ENCODE data around the gene PTPRF.
"Not testable (repeated sequence)": the region's sequence is repeated elsewhere in the genome, so short reads cannot be mapped to it uniquely, and the experiment has no call there.

PTPRF gene
- 0.12 to 3.6 (median 0.62) reads per million in 18 experiments for total RNA-seq

- no peak for DNase-seq
Observed at GRCh38 chr1:43530483-43531106, at the start of gene PTPRF. TSS of gene PTPRF (plus strand) at chr1:43530883. CDS start at chr1:43545076, 14,193 bp downstream.

- no peak for DNase-seq
Observed at GRCh38 chr1:43481491-43481890, 49.2 kb upstream of the PTPRF start.

- no peak for DNase-seq
Observed at GRCh38 chr1:43482215-43482614, 48.5 kb upstream of the PTPRF start.

DNA sequence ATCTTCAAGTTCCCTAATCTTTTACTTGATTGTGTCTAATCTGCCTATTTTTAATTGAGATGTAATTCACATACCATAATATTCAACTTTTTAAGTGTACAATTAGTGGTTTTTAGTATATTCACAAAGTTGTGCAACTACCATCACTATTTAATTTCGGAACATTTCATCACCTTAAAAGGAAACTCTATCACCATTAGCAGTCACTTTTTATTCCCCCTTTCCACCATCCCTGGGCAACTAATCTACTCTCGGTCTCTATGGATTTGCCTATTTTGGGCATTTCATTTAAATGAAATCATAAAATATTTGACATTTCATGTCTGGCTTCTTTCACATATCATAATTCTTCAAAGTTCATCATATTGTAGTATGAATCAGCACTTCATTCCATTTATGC is 46.3 kb upstream of the PTPRF start:
- DNase-seq = no peak

DNA sequence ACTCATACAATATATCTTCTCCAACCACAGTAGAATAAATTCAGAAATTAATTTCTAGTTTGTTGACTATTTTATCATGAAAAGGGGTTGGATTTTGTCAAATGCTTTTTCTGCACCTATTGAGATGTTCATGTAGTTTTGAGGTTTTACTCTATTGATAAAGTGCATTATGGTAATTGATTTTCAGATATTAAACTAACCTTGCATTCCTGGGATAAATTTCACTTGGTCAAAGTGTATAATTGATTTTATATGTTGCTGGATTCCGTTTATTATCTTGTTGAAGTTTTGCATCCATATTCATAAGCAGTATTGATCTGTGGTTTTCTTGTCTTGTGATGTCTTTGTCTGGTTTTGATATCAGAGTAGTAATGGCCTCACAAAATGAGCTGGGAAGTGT is 42.5 kb upstream of the PTPRF start:
- no peak for DNase-seq

DNA sequence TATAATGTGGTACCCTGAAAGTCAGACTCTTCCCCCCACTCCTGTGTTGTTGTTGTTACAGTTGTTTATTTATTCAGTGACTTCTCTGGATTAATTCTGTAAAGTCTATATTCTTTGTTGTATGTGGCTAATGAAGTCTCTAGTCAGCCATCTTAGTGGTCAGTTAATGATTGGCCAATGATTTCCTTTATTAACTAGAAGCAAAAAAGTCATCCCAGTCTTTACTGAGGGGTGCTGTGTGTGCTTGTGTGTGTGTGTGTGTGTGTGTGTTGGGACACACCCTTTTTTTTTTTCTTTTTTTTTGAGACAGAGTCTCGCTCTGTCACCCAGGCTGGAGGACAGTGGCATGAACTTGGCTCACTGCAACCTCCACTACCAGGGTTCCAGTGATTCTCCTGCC is 39.6 kb upstream of the PTPRF start:
- DNase-seq = no peak

GRCh38 chr1:43492826-43493225 is 37.9 kb upstream of the PTPRF start:
- no peak for DNase-seq

DNA sequence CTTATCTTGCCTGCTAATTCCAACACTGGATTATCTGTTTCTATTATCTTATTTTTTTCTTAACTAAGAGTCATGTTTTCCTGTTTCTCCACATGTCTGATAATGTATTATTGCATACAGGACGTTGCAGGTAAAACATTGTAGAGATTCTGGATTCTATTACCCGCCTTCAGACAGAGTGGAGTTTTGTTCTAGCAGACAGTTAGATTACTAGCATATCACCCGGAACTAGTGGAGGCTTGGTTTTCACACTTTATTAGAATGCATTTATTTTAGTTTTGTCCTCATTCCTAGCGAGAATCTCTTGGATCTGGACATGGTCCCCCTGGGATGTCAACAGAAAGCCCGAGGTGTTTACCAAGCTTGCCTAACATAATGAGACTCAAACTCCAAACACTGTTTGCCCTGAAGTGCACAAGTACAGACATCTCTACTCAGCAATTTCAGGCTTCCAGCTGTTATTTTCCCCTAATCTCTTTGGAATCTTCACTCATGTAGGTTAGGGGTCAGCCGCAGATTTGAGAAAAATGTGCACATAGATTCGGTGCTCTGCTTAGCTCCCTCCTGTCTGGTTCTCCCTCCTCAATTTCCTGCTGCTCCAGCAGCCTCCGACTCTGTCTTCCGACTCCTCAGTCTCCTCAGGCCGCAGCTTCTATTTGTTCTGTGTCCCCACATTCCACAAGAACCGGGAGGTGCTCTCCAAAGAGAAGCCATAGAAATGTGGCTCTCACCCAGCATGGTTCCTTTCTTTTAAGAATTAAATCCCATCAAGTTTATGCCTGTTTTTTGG is 36.8 kb upstream of the PTPRF start:
- DNase-seq = no peak

- DNase-seq = no peak
Observed at GRCh38 chr1:43495204-43495603, 35.5 kb upstream of the PTPRF start.

- no peak for DNase-seq
Observed at GRCh38 chr1:43499898-43500297, 30.8 kb upstream of the PTPRF start.

DNA sequence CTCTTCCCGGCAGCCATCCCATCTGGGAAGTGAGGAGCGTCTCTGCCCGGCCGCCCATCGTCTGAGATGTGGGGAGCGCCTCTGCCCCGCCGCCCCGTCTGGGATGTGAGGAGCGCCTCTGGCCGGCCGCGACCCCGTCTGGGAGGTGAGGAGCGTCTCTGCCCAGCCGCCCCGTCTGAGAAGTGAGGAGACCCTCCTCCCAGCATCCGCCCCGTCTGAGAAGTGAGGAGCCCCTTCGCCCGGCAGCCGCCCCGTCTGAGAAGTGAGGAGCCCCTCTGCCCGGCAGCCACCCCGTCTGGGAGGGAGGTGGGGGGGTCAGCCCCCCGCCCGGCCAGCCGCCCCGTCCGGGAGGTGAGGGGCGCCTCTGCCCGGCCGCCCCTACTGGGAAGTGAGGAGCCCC is 28.9 kb upstream of the PTPRF start:
- not testable (repeated sequence) for DNase-seq

GRCh38 chr1:43503534-43503933 is 27.1 kb upstream of the PTPRF start:
- no peak for DNase-seq

DNA sequence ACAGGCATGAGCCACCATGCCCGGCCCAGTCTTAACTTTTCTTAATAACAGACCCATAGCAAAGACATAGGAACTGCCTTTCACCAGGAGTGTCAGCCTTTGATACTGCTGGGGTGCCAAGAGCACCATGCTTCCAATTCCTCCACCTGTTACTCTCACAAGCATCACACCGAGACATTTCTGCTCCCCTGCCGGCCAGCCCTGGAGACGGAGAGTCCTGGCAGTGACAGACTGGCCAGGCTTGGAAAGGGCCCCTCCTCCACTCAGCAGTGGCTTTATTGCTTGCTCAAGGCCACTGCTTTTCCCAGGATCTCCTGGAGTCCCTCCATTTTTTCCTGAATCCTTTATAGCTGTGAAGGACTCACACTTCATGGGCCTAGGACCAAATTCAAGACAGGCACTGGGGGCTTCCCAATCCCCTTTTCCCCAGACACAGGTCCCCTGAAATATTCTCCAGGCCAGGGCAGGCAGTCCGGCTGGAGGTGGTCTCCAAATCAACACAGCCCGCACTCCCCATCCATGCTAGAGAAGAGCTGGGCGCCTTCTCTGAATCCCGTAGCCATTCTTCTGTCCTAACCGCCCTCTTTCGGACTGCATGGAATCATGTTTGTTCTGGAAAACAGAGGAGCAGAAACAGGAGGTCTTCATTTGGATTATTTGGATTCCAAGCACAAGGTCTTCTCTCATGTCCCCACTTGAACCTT is 25.5 kb upstream of the PTPRF start:
- no peak for DNase-seq

GRCh38 chr1:43506233-43506632 is 24.4 kb upstream of the PTPRF start:
- no peak for DNase-seq

GRCh38 chr1:43507296-43508295 is 23.1 kb upstream of the PTPRF start:
- DNase-seq = no peak

- no peak for DNase-seq
Observed at GRCh38 chr1:43509007-43509739, 21.5 kb upstream of the PTPRF start.

DNA sequence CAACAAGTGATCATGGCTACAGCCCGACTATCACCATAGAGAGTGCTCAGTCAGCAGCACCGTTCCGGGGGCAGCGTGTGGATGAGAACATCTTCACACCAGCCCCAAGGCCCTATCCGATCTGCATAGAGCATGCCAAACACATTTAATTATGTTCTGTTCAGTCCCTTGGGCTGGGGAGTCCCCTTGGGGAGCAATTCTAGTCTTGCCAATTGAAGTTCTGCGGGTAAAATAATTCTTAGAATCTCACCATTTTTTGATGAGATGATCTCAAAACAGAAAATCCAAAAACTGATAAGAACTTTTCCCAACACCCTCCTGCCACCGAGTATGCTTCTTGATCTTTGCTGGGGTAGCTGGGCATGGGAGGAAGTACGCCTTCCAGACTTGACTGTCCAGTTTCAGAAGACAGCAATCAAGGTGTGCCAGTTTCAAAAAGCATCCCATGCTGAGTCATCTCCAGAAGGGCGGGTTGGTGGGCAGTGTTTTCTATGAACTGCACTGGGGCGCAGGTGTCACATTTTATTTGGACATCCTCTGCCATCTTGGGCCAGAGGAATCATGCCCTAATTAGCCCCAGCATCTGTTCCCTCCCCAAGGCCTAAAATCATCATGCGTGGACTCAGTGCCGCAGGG is 20.8 kb upstream of the PTPRF start:
- DNase-seq = no peak

DNA sequence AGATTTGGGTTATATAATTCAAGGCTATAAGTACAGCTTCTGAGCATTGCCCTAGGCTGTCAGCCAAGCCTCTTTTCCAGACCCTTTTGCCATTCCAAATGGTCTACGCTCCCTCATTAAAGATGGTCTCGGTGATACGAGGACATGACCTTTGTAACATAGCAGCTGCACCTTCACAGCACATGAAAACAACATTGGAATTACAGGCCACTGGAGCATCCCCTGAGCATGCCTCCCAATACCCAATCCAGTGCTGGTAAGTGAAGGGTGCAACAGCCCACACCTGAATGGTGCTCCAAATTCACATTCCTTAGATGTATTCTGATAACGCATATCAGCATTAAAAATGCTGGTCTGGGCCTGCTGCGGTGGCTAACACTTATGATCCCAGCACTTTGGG is 20.1 kb upstream of the PTPRF start:
- no peak for DNase-seq

- no peak for DNase-seq
Observed at GRCh38 chr1:43511394-43511793, 19.3 kb upstream of the PTPRF start.

GRCh38 chr1:43512133-43512532 is 18.6 kb upstream of the PTPRF start:
- no peak for DNase-seq

- DNase-seq = no peak
Observed at GRCh38 chr1:43512681-43513080, 18.0 kb upstream of the PTPRF start.
